Prostate gland (tissue), 2 donors: ENCODE results near the gene PHF20. TPM values are rescaled to one million over a fixed set of nuclear protein-coding genes. Genes with fewer than 3 reads are reported as not detected.
"Not testable (repeated sequence)": the region's sequence is repeated elsewhere in the genome, so short reads cannot be mapped to it uniquely, and the experiment has no call there.

Experiments used
- DNase-seq: peaks from one replicate; pipeline ENCODE4 v3.0.0-alpha.2; 2019; ENCODE audit warnings: low spot score
- H3K27ac ChIP-seq, 2 donors: fragments of 200-600 bp; sonication (generic); 2 replicates each; pipeline ENCODE4 v1.5.1; 2017 to 2019
- H3K27me3 ChIP-seq: fragments of 200-600 bp; sonication (generic); replicated peaks from 2 replicates; pipeline ENCODE4 v1.5.1; 2019; ENCODE audit not compliant: insufficient read depth
- H3K36me3 ChIP-seq, 2 donors: fragments of 200-600 bp; sonication (generic); 1 replicate in 1 of 2; 2 replicates in 1 of 2; pipeline versions ENCODE4 v1.5.1 to v1.8.1; 2017 to 2019
- H3K4me1 ChIP-seq: fragments of 200-600 bp; sonication (generic); replicated peaks from 2 replicates; pipeline ENCODE4 v1.5.1; 2019
- H3K4me3 ChIP-seq, 2 donors: fragments of 200-600 bp; sonication (generic); 2 replicates each; pipeline ENCODE4 v1.5.1; 2017 to 2019
- H3K9me3 ChIP-seq: fragments of 200-600 bp; sonication (generic); 2 replicates; pipeline ENCODE4 v1.5.1; 2017
- CTCF ChIP-seq, 4 experiments: fragments of 200-600 bp in 2 of 4; fragments of 450-650 bp in 2 of 4; sonication (generic) in 2 of 4; IDR thresholded peaks; 1 replicate in 3 of 4; 2 replicates in 1 of 4; pipeline ENCODE4 v1.5.1; 2016 to 2019; ENCODE audit warnings: antibody characterized with exemption in 4 of 4, mild to moderate bottlenecking in 2 of 4, moderate library complexity in 2 of 4
- POLR2A ChIP-seq: fragments of 450-650 bp; IDR thresholded peaks from one replicate; pipeline ENCODE4 v1.6.1; 2016; ENCODE audit warnings: antibody characterized with exemption, mild to moderate bottlenecking
- POLR2AphosphoS5 ChIP-seq: sonication (generic); formaldehyde crosslinking; IDR thresholded peaks from one replicate; pipeline ENCODE4 v1.6.1; 2017; ENCODE audit warnings: antibody characterized with exemption
- WGBS: methylation state at CpG from one replicate; pipeline ENCODE4 v1.1.5; 2018; 5-methylcytosine and 5-hydroxymethylcytosine counted together
- intact Hi-C: fragments of 100-400 bp; cut with DNase I; formaldehyde crosslinking; loops from one replicate; pipeline ENCODE4 v1.14.2; 2022
- total RNA-seq, 2 donors: library from RNA; depleted of rRNA; stranded (reverse); fragments of >200 nt; gene quantifications; one replicate each; pipeline ENCODE4 v1.1.0, GENCODE V29; 2016

PHF20 gene
- total RNA-seq, 2 donors from 2014 or later = 34.7 to 61.1 TPM

- DNase-seq = no peak
- H3K36me3 ChIP-seq = no peaks in the 10 kb centered on the region
- no peaks in the 10 kb centered on the region for H3K27me3 ChIP-seq
- TF ChIP-seq POLR2A (no peak), POLR2AphosphoS5 (no peak), CTCF (IDR thresholded peaks at IDR 0.05) (no peak)
- 82% methylated on average over 2 of the region's 2 CpGs for WGBS
- intact Hi-C loops = no loop called here
- no peaks in the 10 kb centered on the region for H3K9me3 ChIP-seq
- no peak overlapping the region for H3K4me3 ChIP-seq
- H3K27ac ChIP-seq = no peak overlapping the region
- no peaks in the 10 kb centered on the region for H3K4me1 ChIP-seq
Observed at GRCh38 chr20:35840421-35840820, 68.6 kb downstream of the PHF20 start.

- intact Hi-C loops = no loop called here
- Histone ChIP-seq H3K36me3 (no peaks in the 10 kb centered on the region), H3K4me1 (no peaks in the 10 kb centered on the region), H3K9me3 (no peaks in the 10 kb centered on the region), H3K27me3 (no peaks in the 10 kb centered on the region), H3K27ac (no peak overlapping the region), H3K4me3 (no peak overlapping the region)
- no peak for TF ChIP-seq POLR2AphosphoS5
- no peak for TF ChIP-seq CTCF (IDR thresholded peaks at IDR 0.05)
- TF ChIP-seq POLR2A = no peak
- 97% methylated on average over 5 of the region's 5 CpGs for WGBS
- DNase-seq = no peak
Observed at GRCh38 chr20:35842361-35842760, 70.5 kb downstream of the PHF20 start.

GRCh38 chr20:35843894-35844293 is 72.1 kb downstream of the PHF20 start:
- 94% methylated on average over 6 of the region's 6 CpGs for WGBS
- H3K36me3 ChIP-seq, H3K9me3 ChIP-seq, H3K27me3 ChIP-seq, H3K4me3 ChIP-seq, DNase-seq, H3K27ac ChIP-seq, intact Hi-C loops, H3K4me1 ChIP-seq: not testable (repeated sequence)

- TF ChIP-seq POLR2AphosphoS5 (no peak), CTCF (IDR thresholded peaks at IDR 0.05) (no peak), POLR2A (no peak)
- Histone ChIP-seq H3K4me3 (no peak overlapping the region), H3K36me3 (no peaks in the 10 kb centered on the region), H3K9me3 (no peaks in the 10 kb centered on the region), H3K27ac (no peak overlapping the region), H3K4me1 (no peaks in the 10 kb centered on the region), H3K27me3 (no peaks in the 10 kb centered on the region)
- no peak for DNase-seq
- intact Hi-C loops = no loop called here
- 92% methylated on average over 6 of the region's 6 CpGs for WGBS
Observed at GRCh38 chr20:35845561-35845960, 73.7 kb downstream of the PHF20 start.

- DNase-seq = no peak
- no peak overlapping the region for H3K27ac ChIP-seq
- no peaks in the 10 kb centered on the region for H3K36me3 ChIP-seq
- H3K9me3 ChIP-seq = no peaks in the 10 kb centered on the region
- TF ChIP-seq CTCF (IDR thresholded peaks at IDR 0.05) = no peak
- no peak overlapping the region for H3K4me3 ChIP-seq
- 36% methylated on average over 4 of the region's 4 CpGs for WGBS
- H3K27me3 ChIP-seq = no peaks in the 10 kb centered on the region
- intact Hi-C loops = no loop called here
- H3K4me1 ChIP-seq = no peaks in the 10 kb centered on the region
Observed at GRCh38 chr20:35849706-35850105, 77.9 kb downstream of the PHF20 start.

GRCh38 chr20:35851659-35852058 is 79.8 kb downstream of the PHF20 start:
- H3K4me3 ChIP-seq, H3K36me3 ChIP-seq, intact Hi-C loops, H3K4me1 ChIP-seq, H3K27ac ChIP-seq, H3K27me3 ChIP-seq, DNase-seq, H3K9me3 ChIP-seq: not testable (repeated sequence)
- WGBS = 91% methylated on average over 8 of the region's 8 CpGs
